HepG2 (cell line): ENCODE data around the gene TAS2R60. TPM values are rescaled to one million over a fixed set of nuclear protein-coding genes. Genes with fewer than 3 reads are reported as not detected.

Experiments used
- ATAC-seq: fragments of 200-7000 bp; cut with Tn5 transposase; 3 replicates; pipeline ENCODE4 v1.9.1; 2020; ENCODE audit warnings: mild to moderate bottlenecking, moderate library complexity
- BruUV-seq: library from RNA; stranded (reverse); fragments of 400-500 nt; replicated peaks from 2 replicates; lab custom pipeline; 2021; lab: Mats Ljungman, UMichigan
- CTCF ChIA-PET: fragments of 300-600 bp; formaldehyde crosslinking; extraction: SDS; loops from one replicate; lab custom pipeline; 2021; ENCODE audit warnings: low total read pairs, inconsistent platforms, low intra/inter-chr PET ratio; lab: Yijun Ruan, JAX
- POLR2A ChIA-PET: fragments of 350-600 bp; sonication (Branson Sonifier 250); formaldehyde crosslinking; loops from one replicate; lab custom pipeline; 2020; ENCODE audit warnings: antibody characterized with exemption, inconsistent platforms; lab: Yijun Ruan, JAX
- DNase-seq: peaks from one replicate; pipeline ENCODE4 v3.0.0-alpha.2; 2015; ENCODE audit warnings: low spot score
- FAIRE-seq: peaks from 3 replicates; lab custom pipeline; 2011; peaks lifted over from hg19 to GRCh38; lab: Jason Lieb, UNC
- H2AFZ ChIP-seq: one replicate; pipeline ENCODE4 v1.6.1; 2011; ENCODE audit warnings: low read length, inconsistent platforms
- H3K27ac ChIP-seq: fragments of 300-600 bp; 3 replicates; pipeline ENCODE4 v1.8.0; 2011; ENCODE audit warnings: mixed run types, mild to moderate bottlenecking, mixed read lengths, low read length, inconsistent platforms; ENCODE audit not compliant: insufficient read depth; ENCODE audit errors: extremely low read length
- H3K27me3 ChIP-seq, 2 experiments: fragments of 200-600 bp in 1 of 2; 2 replicates in 1 of 2; 3 replicates in 1 of 2; pipeline versions ENCODE4 v1.6.0 to v1.8.0; 2011; ENCODE audit warnings: low read length in 2 of 2, mild to moderate bottlenecking in 2 of 2, moderate library complexity in 2 of 2, inconsistent platforms in 1 of 2; ENCODE audit not compliant: insufficient read depth in 2 of 2, control insufficient read depth in 1 of 2
- H3K36me3 ChIP-seq, 2 experiments: fragments of 200-600 bp in 1 of 2; replicated peaks in 1 of 2; 2 replicates in 1 of 2; 3 replicates in 1 of 2; pipeline versions ENCODE4 v1.5.1 to v1.8.0; 2011; ENCODE audit warnings: low read length in 2 of 2, inconsistent platforms in 1 of 2; ENCODE audit not compliant: insufficient read depth in 2 of 2, control insufficient read depth in 1 of 2
- H3K4me1 ChIP-seq: 2 replicates; pipeline ENCODE4 v1.5.1; 2012; ENCODE audit warnings: low read length, inconsistent platforms; ENCODE audit not compliant: insufficient read depth
- H3K4me2 ChIP-seq: 2 replicates; pipeline ENCODE4 v1.6.0; 2011; ENCODE audit warnings: low read depth, low read length, inconsistent platforms
- H3K4me3 ChIP-seq, 3 experiments: fragments of 200-600 bp in 1 of 3; sonication (generic), shearing (Covaris generic) in 1 of 3; replicated peaks in 1 of 3; 2 replicates each; pipeline ENCODE4 v1.5.1; 2011 to 2016; ENCODE audit warnings: low read length in 3 of 3, inconsistent platforms in 2 of 3, low read depth in 2 of 3, mild to moderate bottlenecking in 2 of 3, control low read depth in 1 of 3, mixed read lengths in 1 of 3; ENCODE audit not compliant: insufficient read depth in 1 of 3
- H3K79me2 ChIP-seq: one replicate; pipeline ENCODE4 v1.6.1; 2011; ENCODE audit warnings: low read length, inconsistent platforms; ENCODE audit not compliant: insufficient read depth
- H3K9ac ChIP-seq: 2 replicates; pipeline ENCODE4 v1.6.0; 2011; ENCODE audit warnings: mild to moderate bottlenecking, low read depth, low read length, inconsistent platforms; ENCODE audit not compliant: insufficient read depth
- H3K9me3 ChIP-seq: 2 replicates; pipeline ENCODE4 v1.5.1; 2012; ENCODE audit warnings: mild to moderate bottlenecking, low read length
- H4K20me1 ChIP-seq: 2 replicates; pipeline ENCODE4 v1.6.0; 2011; ENCODE audit warnings: inconsistent platforms, mild to moderate bottlenecking, low read length, moderate library complexity; ENCODE audit not compliant: insufficient read depth
- ARID4A ChIP-seq: sonication (generic); formaldehyde crosslinking; IDR thresholded peaks from 2 replicates; pipeline ENCODE4 v1.5.0; 2020; ENCODE audit warnings: mild to moderate bottlenecking, missing genetic modification reagents, borderline replicate concordance
- ATF1 ChIP-seq: IDR thresholded peaks from 2 replicates; pipeline ENCODE4 v1.6.1; 2016; ENCODE audit warnings: mild to moderate bottlenecking, control low read depth
- MAF1 ChIP-seq: sonication (generic); formaldehyde crosslinking; IDR thresholded peaks from 2 replicates; pipeline ENCODE4 v1.5.0; 2020; ENCODE audit warnings: missing genetic modification reagents, borderline replicate concordance
- NCOA1 ChIP-seq: sonication (generic); formaldehyde crosslinking; IDR thresholded peaks from 2 replicates; pipeline ENCODE4 v1.9.0; 2021; ENCODE audit warnings: missing genetic modification reagents
- NONO ChIP-seq, 2 experiments: fragments of 450-650 bp in 1 of 2; sonication (generic) in 1 of 2; formaldehyde crosslinking in 1 of 2; IDR thresholded peaks in 1 of 2; conservative IDR thresholded peaks in 1 of 2; 2 replicates each; pipeline versions ENCODE4 v1.6.1 to v1.8.0; 2017 to 2022; ENCODE audit warnings: mild to moderate bottlenecking in 1 of 2, missing genetic modification reagents in 1 of 2, moderate library complexity in 1 of 2
- REPIN1 ChIP-seq: sonication (generic); formaldehyde crosslinking; IDR thresholded peaks from 2 replicates; pipeline ENCODE4 v1.8.0; 2022; ENCODE audit warnings: missing genetic modification reagents, low read depth, mild to moderate bottlenecking, borderline replicate concordance
- SP140L ChIP-seq: sonication (generic); formaldehyde crosslinking; IDR thresholded peaks from 2 replicates; pipeline ENCODE4 v1.4.0; 2020; ENCODE audit warnings: missing genetic modification reagents, borderline replicate concordance
- STAG1 ChIP-seq: sonication (generic); formaldehyde crosslinking; IDR thresholded peaks from 2 replicates; pipeline ENCODE4 v1.4.0; 2020; ENCODE audit warnings: missing genetic modification reagents
- STAT5B ChIP-seq: sonication (generic); formaldehyde crosslinking; IDR thresholded peaks from 2 replicates; pipeline ENCODE4 v1.4.0; 2020; ENCODE audit warnings: missing genetic modification reagents
- TCF12 ChIP-seq, 2 experiments: fragments of 450-650 bp in 1 of 2; sonication (generic) in 1 of 2; formaldehyde crosslinking in 1 of 2; IDR thresholded peaks; 2 replicates each; pipeline versions ENCODE4 v1.6.1 to v1.8.0; 2017 to 2022; ENCODE audit warnings: antibody characterized with exemption in 1 of 2, mild to moderate bottlenecking in 1 of 2, missing genetic modification reagents in 1 of 2, moderate library complexity in 1 of 2
- ZBTB38 ChIP-seq: sonication (generic); formaldehyde crosslinking; IDR thresholded peaks from 2 replicates; pipeline ENCODE4 v1.5.1; 2020; ENCODE audit warnings: mild to moderate bottlenecking, missing genetic modification reagents
- ZEB1 ChIP-seq: IDR thresholded peaks from 2 replicates; pipeline ENCODE4 v1.6.1; 2012; ENCODE audit warnings: mild to moderate bottlenecking, low read depth, inconsistent platforms; ENCODE audit not compliant: insufficient replicate concordance
- ZNF350 ChIP-seq: sonication (generic); formaldehyde crosslinking; IDR thresholded peaks from 2 replicates; pipeline ENCODE4 v1.4.0; 2020; ENCODE audit warnings: mild to moderate bottlenecking, low read depth, missing genetic modification reagents, borderline replicate concordance
- ZNF879 ChIP-seq: sonication (generic); formaldehyde crosslinking; IDR thresholded peaks from 2 replicates; pipeline ENCODE4 v1.8.1; 2023; ENCODE audit warnings: missing genetic modification reagents
- WGBS: methylation state at CpG from one replicate; pipeline ENCODE4 v1.1.6; 2017; ENCODE audit warnings: low lambda C conversion rate; 5-methylcytosine and 5-hydroxymethylcytosine counted together
- in situ Hi-C: cut with HindIII; loops from 2 replicates; pipeline ENCODE4 v1.10.0; 2017; ENCODE audit warnings: low pct_unique_long_range_greater_than_20kb; ENCODE audit not compliant: extremely low pct_ligation_motif_present
- intact Hi-C: fragments of 100-400 bp; cut with micrococcal nuclease; formaldehyde crosslinking; loops from one replicate; pipeline ENCODE4 v1.10.0; 2022; ENCODE audit not compliant: unreplicated experiment
- polyA plus RNA-seq, 8 experiments: library from polyadenylated mRNA; depleted of rRNA in 3 of 8; stranded (reverse) in 7 of 8; unstranded in 1 of 8; fragments of >200 nt; fragmentation: Illumina TruSeq in 4 of 8; extraction: Trizol in 4 of 8; gene quantifications; 2 replicates each; pipeline versions ENCODE4 v1.2.1 to v1.2.3, GENCODE V29; 2011 to 2016; ENCODE audit warnings: low read depth in 4 of 8, missing spikeins in 1 of 8, mixed read lengths in 1 of 8; ENCODE audit not compliant: insufficient read depth in 1 of 8
- total RNA-seq, 5 experiments: library from RNA; depleted of rRNA; stranded (reverse); fragments of >200 nt; fragmentation: Illumina TruSeq; extraction: Trizol; gene quantifications; 2 replicates each; pipeline ENCODE4 v1.2.3, GENCODE V29; 2016; ENCODE audit warnings: low read depth in 1 of 5

TAS2R60 gene
- total and polyA plus RNA-seq, 2 of the 13 experiments (the other 11 are each of a cell fraction or from before 2014, with no cell fraction given): not detected

DNA sequence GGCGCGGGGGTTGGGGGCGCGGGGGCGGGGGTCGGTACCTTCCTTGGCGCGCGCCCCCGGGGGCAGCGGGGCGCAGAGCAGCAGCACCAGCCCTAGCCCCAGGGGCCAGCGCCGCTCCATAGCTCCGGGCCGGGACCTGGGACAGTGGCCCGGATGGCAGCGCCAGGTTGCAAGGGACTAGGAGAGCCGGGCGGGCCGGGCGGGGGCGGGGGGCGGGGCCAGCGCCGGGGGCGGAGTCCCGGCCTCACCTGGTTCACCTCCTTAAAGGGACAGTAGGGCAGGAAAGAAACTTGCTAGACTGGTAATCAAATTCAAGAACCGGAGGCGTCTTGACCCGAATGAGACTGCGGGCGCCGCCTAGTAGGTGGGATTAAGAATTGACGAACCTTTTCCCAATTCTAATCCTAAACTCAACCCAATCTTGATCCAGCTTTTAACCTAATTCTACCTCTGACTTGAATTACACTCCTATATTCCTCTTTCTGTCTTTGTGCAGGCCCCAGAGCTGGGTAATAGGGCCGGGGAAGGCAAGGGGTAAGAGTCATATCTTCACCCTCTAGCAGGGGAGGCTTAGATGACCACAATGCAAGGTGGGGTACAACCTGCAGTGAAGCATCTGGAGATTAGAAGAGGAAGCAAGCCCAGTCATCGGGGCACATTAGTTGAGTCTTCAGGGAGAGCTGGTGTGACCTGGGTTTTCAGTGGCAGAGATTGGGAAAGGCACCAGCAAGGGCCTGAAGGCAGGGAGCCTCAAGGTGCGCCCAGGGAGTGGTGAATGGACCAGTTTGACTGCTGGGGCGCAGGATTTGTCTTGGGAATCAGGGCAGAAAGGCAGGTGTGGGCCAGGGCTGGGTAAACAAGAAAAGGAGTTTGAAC, 34.3 kb upstream of the TAS2R60 start, which contains the start of gene EPHA1 (continued):
- TF ChIP-seq ARID4A (CRISPR knock-in tag) (0 out of 2 replicates have a peak, but pooled peaks have one; percentile 14), ZEB1 (peak; percentile 93), NCOA1 (CRISPR knock-in tag) (0 out of 2 replicates have a peak, but pooled peaks have one; percentile 49), ZNF350 (CRISPR knock-in tag) (0 out of 2 replicates have a peak, but pooled peaks have one; percentile 21), STAG1 (CRISPR knock-in tag) (peak; percentile 9; the same call in 1 of the 2 replicates), ZNF879 (0 out of 2 replicates have a peak, but pooled peaks have one; percentile 57)

GRCh38 chr7:143410521-143411004, 32.7 kb upstream of the TAS2R60 start:
- Histone ChIP-seq H3K36me3 (no peaks in the 10 kb centered on the region), H3K9me3 (no peaks in the 10 kb centered on the region), H2AFZ (no peak overlapping the region), H3K27ac (no peak overlapping the region), H3K4me3 (no peak overlapping the region), H3K9ac (no peak overlapping the region), H3K79me2 (no peaks in the 10 kb centered on the region), H4K20me1 (no peaks in the 10 kb centered on the region), H3K4me2 (no peak overlapping the region), H3K4me1 (peaks cover 38% of the 10 kb centered on the region), H3K27me3 (peaks cover 0 to 6% of the 10 kb centered on the region in 2 experiments; a peak in 2 of 5 replicates)
- ATAC-seq (no peak), DNase-seq (no peak), FAIRE-seq (no peak)
- WGBS: under 1% methylated on average over 6 of the region's 6 CpGs
- intact Hi-C loops (no loop called here), in situ Hi-C loops (no loop called here)
- POLR2A ChIA-PET: no interaction called here
- BruUV-seq: no TSS peak
- TF ChIP-seq NONO (IDR thresholded peaks at IDR 0.05) (no peak), NONO (CRISPR knock-in tag; conservative IDR thresholded peaks at IDR 0.05) (no peak), ZBTB38 (CRISPR knock-in tag) (no peak), TCF12 (IDR thresholded peaks at IDR 0.05) (no peak), TCF12 (CRISPR knock-in tag; IDR thresholded peaks at IDR 0.05) (no peak), REPIN1 (CRISPR knock-in tag) (no peak), STAT5B (CRISPR knock-in tag) (no peak), SP140L (CRISPR knock-in tag) (no peak), MAF1 (CRISPR knock-in tag) (no peak), ATF1 (no peak)
- CTCF ChIA-PET: interaction anchor here (0.7 kb wide), 1 partner anchor 89 kb away, joined by 3 read pairs; no protein-coding TSS in a partner anchor
